Astrocyte of the spinal cord (primary cell): Measurements from ENCODE around the gene SPG11.

Experiments used
- DNase-seq: peaks from one replicate; pipeline ENCODE4 v3.0.0; 2011; ENCODE audit warnings: low read depth, low spot score
- H3K4me3 ChIP-seq: 2 replicates; pipeline ENCODE4 v1.5.1; 2011; ENCODE audit warnings: low read depth, mild to moderate bottlenecking, low read length, moderate library complexity
- CTCF ChIP-seq: IDR thresholded peaks from 2 replicates; pipeline ENCODE4 v1.5.1; 2012; ENCODE audit warnings: low read depth, mild to moderate bottlenecking, low read length, inconsistent platforms
- in situ Hi-C: cut with HindIII; loops from 2 replicates; pipeline ENCODE4 v1.10.0; 2017; ENCODE audit warnings: low sequenced_read_pairs

The SPG11 gene

GRCh38 chr15:44584162-44584749 lies 79.2 kb downstream of the SPG11 start:
- in situ Hi-C loops, result no loop called here
- peak; percentile 8 for DNase-seq
- no peak overlapping the region for H3K4me3 ChIP-seq
- TF ChIP-seq CTCF, result peak; percentile 55

DNA sequence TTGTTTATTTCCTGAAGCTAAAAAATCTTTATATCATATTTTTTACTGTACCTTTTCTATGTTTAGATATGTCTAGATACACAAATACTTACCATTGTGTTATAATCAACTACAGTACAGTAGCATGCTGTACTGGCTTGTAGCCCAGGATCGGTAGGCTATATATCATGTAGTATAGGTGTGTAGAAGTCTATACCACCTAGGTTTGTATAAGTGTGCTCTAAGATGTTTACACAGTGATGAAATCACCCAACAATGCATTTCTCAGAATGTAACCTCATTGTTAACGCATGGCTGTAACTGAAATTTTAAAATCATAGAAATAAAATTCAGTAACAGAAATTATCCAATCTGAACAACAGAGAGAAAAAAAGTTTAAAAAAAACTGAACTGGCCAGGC lies 83.4 kb downstream of the SPG11 start:
- in situ Hi-C loops, result no loop called here
- TF ChIP-seq CTCF, result no peak
- no peak overlapping the region for H3K4me3 ChIP-seq
- no peak for DNase-seq

GRCh38 chr15:44574734-44575133 lies 88.7 kb downstream of the SPG11 start:
- no peak for DNase-seq
- no peak for TF ChIP-seq CTCF
- H3K4me3 ChIP-seq, result no peak overlapping the region
- in situ Hi-C loops, result no loop called here

DNA sequence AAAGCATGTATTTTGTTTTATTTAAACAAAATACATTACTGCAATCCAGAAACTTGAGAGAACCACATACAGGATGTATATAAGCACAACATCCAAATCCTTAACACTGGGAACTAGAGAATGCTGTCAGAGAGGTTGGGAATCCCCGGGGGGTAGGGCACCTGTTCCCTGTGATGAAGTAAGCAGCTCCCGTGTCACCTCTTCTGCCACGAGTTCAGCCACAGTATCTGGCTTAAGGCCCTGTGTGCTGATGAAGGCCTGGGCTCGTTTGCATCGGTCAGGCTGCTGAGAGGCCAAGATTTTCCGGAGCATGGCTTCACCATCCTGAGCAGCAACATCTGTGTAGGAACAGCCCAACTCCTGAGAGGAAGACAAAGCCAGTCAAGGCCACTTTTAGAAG lies 90.1 kb downstream of the SPG11 start:
- in situ Hi-C loops, result no loop called here
- no peak for TF ChIP-seq CTCF
- DNase-seq, result no peak
- no peak overlapping the region for H3K4me3 ChIP-seq

GRCh38 chr15:44570361-44570760 lies 93.1 kb downstream of the SPG11 start:
- no peak for TF ChIP-seq CTCF
- in situ Hi-C loops, result no loop called here
- H3K4me3 ChIP-seq, result no peak overlapping the region
- DNase-seq, result no peak

DNA sequence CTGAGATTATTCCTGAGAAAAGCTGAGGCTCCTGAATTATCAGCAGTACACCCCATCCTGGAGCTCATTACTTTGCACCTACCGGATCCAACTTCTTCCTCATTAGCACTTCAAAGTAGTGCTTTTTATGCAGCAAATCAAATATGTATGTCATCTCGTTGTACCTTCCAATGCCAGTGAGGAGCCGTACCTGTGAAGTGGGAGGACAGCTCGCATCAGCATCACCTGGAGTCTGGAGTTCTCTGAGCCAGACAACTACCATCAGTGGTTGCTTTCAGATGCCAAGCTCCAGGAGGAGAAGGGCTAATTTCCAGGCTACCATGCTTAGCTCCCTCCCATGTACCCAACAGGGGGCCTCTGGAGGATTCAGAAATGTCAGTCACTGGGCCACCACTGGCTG lies 94.1 kb downstream of the SPG11 start:
- H3K4me3 ChIP-seq, result no peak overlapping the region
- TF ChIP-seq CTCF, result no peak
- DNase-seq, result no peak
- in situ Hi-C loops, result no loop called here

- in situ Hi-C loops, result no loop called here
- no peak for DNase-seq
- no peak overlapping the region for H3K4me3 ChIP-seq
- TF ChIP-seq CTCF, result no peak
Observed at GRCh38 chr15:44568338-44568737, 95.1 kb downstream of the SPG11 start.
